NCI-H2029 (cell line): Measurements from ENCODE around the gene NXF2.
"Not testable (repeated sequence)": the region's sequence is repeated elsewhere in the genome, so short reads cannot be mapped to it uniquely, and the experiment has no call there.

ENCODE experiments used
- DNase-seq: peaks from one replicate; lab custom pipeline; 2025; lab: John Stamatoyannopoulos, UW

Gene NXF2, protein sequence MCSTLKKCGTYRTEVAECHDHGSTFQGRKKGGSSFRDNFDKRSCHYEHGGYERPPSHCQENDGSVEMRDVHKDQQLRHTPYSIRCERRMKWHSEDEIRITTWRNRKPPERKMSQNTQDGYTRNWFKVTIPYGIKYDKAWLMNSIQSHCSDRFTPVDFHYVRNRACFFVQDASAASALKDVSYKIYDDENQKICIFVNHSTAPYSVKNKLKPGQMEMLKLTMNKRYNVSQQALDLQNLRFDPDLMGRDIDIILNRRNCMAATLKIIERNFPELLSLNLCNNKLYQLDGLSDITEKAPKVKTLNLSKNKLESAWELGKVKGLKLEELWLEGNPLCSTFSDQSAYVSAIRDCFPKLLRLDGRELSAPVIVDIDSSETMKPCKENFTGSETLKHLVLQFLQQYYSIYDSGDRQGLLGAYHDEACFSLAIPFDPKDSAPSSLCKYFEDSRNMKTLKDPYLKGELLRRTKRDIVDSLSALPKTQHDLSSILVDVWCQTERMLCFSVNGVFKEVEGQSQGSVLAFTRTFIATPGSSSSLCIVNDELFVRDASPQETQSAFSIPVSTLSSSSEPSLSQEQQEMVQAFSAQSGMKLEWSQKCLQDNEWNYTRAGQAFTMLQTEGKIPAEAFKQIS

DNA sequence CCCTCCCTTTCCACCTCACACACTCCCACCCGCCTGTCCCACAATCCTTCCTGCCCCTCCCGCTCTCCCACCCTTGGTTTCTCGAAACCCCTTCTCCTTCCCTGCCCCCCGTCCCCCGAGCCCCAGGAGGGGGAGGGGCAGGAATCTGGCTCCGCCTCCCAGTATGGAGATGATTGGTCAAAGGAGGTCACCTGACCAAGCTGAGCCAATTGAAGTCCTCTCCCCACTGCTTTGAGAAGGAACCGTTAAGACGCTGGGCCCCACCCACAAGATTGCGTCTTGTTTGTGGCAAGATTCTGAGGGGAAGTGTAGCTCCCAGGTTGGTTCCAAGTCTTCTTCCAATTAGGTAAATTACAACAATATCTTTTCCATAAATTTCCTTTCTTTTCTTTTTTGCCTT is at the start of gene NXF2:
NXF2 (plus strand) TSS at position 275 of the 400 bp plus-strand sequence. CDS start 59,912 bp downstream, outside the sequence.
- DNase-seq = not testable (repeated sequence)

DNA sequence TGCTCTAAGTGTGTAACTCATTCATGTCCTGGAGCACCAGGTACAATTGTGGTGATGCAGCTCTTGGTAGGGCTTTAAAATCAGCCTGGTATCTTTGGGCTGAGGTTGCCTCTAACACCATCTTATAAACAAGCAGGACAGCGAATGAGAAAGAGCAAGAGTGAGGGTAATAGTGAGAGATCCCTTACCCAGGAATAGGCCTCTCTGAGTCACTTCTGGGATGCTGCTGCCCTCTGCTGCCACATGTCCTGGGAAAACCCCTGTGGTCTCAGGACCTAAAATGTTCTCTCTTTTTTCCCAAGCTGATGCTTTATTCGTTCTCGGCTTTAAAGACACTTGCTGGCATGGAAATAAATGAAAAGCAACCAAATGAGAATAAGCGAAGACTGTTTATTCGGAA is 39.0 kb upstream of the NXF2 start:
- not testable (repeated sequence) for DNase-seq

DNA sequence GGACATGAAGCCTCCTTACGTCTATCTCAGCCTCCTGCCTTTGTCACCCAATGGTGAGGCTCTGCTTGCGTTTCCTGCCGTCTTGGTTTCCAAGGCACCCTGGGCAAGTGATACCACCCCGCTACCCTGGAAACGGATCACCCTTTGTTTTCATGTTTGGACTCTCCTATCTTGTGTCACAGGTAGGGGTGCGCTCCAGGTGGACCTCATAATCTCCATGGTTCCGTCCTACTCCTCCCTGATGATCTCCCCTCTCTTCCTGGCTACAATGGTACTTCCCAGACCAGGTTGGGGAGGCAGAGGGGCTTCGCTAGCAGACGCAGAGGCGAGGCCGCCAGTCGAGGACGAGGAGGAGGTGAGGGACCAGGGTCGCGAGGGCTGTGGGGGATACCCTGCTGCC is 32.0 kb upstream of the NXF2 start, which contains the start of gene TCP11X1:
TCP11X1 (plus strand) TSS at position 316 of the 400 bp plus-strand sequence.
- not testable (repeated sequence) for DNase-seq

DNA sequence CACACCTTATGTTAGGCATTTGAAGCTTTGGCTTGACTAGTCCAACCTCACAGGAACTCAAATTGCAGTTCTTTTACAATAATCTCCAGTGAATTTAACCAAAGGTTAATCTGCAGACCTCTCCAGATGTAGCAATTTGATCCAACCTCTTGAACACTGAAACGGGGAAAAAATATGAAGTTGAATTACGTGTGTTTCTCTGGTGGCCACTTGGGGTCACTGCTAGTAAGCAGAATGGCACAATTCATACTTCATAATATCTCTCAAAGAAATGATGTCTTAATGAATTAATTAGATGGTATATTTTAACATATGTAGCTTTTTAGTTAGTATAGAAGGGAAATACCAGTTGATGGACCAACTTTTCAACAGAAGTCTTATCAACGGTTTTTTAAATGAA is 30.5 kb upstream of the NXF2 start:
- DNase-seq = not testable (repeated sequence)

DNA sequence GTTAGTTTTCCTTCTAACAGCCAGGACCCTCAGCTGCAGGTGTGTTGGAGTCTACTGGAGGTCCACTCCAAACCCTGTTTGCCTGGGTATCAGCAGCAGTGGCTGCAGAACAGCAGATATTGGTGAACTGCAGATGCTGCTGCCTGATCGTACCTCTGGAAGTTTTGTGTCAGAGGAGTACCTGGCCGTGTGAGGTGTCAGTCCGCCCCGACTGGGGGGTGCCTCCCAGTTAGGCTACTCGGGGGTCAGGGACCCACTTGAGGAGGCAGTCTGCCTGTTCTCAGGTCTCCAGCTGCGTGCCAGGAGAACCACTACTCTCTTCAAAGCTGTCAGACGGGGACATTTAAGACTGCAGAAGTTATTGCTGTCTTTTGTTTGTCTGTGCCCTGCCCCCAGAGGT is 11.3 kb upstream of the NXF2 start:
- not testable (repeated sequence) for DNase-seq

DNA sequence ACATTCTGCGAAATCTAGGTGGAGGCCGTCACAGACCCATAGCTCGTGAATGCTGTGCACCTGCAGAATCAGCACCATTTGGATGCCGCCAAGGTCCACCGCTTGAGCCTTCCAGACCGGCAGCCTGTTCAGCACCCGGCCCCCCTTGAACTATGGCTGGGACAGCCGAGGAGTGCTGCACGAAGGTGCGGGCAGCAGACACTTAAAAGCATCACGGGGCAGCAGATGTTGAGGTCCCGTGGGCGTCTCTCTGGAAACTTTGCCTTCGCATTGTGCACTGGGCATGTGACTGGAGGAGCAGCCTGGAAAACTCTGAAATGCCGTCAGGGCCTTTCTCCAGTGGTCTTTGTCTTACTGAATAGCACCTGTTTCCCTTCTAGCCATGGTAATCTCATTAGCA is 6.7 kb upstream of the NXF2 start:
- not testable (repeated sequence) for DNase-seq

DNA sequence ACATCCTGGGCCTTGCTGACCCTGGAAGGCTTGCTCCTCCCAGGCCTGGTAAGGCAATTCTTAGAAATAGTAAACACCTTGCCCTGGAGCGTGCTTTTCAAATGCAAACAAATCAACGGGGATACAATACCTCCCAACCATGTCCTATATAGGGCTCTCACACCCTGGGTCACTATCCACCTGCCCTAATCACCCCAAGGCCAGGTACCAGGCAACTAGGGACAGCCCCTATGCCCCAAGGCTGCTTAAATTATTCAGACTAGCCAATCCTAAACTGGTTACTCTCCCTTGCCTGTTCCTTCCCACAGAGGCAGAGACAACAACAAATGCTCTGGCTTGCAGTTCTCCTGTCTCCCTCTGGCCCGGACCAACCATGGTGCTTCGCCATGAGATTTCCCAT is 25.3 kb downstream of the NXF2 start:
- not testable (repeated sequence) for DNase-seq

DNA sequence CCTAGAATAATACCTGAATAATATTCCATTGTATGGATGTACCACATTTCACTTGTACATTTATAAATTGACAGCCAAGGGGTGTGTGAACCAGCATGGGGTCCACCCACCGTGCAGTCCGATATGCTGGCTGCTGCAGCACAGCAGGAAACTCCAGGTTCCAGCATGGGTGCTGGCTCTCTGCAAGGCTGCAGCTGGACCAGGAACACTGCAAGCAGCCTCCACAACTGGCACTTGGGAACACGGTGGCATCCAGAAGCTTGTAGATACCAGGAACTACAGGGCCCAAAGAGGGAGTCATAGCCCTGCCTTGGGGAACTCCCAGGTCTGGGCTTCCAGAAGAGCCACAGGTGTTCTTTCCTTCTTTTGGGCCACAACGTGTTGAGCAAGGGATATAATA is 91.2 kb downstream of the NXF2 start:
- no peak for DNase-seq

DNA sequence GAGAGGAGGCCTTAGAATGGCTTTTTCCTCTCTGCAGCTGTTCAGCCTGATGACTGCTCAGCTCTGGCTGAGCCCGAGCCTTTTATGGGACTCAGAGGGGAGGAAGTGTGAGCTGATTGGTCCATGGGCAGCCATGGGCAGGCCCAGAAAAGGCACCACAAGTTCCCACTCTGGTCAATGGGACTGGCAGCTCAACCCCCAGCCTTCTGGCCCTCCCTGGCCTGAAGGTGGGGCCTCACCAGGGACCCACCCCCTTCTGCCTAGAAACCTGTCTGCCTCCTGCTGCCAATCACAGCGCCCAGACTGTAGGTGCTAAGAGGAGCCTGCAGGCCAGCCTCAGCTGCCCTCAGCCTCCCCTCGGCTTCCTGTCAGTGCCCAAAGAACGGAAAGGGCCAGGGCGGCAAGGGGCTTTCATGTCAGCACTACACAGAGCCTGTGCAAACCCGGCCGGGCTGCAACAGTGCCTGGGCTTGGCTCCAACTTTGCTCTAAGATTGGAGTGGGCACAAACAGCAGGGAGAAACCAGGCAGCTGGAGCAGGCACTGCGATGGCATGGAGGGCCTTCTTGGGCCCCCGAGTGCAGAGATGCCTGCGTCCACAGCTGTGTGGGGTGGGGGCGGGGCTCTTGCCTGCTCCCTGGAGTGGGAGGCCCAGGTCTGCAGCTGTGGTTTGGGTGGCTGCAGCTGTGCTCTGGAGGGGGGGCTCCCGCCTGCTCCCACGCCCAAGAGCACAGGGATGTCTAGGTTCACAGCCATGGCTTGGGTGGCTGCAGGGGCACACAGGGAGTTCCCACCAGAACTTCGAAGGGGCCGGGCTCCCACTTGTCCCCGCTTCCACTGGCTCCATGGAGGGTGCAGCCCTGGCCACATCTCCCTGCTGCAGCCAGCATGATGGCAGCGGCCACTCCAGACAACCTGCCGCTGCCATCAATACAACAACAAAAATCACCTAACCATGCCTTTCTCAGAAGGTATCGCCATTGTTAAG is 92.6 kb downstream of the NXF2 start:
- no peak for DNase-seq

DNA sequence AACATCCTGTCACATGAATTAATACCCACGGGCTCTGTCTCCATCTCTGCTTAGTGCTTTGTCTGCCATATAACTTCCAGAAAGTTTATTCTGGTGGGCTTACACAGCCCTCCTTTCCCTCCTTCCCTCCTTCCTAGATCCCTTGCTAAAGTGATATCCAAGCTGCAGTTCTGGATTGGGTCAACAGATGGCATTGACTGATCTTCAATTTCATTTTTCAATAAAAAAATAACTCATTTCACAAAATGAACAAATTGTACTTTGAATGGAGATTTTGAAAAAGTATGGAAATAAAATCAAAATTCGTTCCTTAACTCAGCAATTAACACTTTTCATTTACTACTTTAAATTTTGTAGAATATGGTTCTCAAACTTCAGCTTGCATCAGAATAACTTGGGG is 94.9 kb downstream of the NXF2 start:
- DNase-seq = no peak

DNA sequence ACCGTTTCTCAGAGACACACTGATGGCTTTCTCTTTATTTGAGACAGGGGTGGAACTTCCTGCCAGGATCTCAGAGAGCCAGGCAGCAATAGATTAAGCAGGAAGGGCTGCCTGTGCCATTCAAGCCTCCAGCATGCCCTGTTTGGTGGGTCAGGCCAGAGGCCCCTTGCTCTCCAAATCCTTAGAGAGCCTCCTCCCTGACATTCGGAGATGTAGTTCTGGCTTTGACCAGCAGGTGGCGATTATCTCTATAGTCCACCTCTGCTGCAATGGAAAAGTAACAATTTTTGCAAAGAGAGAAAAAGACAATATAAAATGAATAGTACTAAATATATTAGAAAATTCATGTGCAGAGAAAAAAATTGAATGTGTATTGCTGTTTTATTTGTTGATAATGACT is 98.9 kb downstream of the NXF2 start:
- no peak for DNase-seq
